Activated CD8-positive, alpha-beta memory T cell treated with anti-CD3 and anti-CD28 coated beads, Interleukin-2, amount 50 U/mL, for 4 hours (primary cell): ENCODE measurements around the gene VMAC.

Experiments used
- DNase-seq: peaks from one replicate; pipeline ENCODE4 v3.0.0-alpha.2; 2020

Gene VMAC

DNA sequence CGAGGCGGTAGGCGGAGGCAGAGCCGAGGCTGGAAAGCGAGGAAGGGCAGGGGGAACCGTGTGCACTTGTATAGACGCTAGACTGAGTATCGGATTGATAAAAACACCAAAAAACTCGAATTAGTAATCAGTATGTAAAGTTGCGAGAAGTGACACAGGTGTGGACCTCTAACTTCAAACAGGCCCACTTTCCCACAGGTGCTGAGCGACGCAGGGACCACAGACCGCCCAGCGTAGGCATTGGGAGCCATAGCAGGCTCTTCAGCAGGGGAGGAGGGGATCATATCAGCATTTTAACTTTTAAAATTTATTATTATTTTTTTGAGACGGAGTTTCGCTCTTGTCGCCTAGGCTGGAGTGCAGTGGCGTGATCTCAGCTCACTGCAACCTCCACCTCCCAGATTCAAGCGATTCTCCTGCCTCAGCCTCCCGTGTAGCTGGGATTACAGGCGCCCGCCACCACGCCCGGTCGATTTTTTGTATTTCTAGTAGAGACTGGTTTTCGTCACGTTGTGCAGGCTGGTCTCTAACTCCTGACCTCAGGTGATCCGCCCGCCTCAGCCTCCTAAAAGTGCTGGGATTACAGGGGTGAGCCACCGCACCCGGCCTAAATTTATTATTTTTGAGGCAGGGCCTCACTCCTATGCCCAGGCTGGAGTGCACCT lies 574 bp downstream of the VMAC start:
- DNase-seq: no peak

DNA sequence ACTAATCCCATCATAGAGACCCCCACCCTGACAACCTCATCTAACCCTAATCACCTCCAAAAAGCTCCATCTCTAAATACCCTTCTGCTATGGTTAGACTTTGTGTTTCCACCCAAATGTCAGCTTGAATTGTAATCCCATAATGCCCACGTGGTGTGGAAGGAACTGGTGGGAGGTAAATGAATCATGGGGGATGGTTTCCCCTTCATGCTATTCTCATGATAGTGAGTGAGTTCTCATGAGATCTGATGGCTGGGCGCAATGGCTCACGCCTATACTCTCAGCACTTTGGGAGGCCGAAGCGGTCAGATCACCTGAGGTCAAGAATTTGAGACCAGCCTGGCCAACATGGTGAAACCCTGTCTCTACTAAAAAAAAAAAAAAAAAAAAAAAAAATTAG lies 2.6 kb downstream of the VMAC start:
- no peak for DNase-seq

GRCh38 chr19:5908773-5909442 lies 4.2 kb downstream of the VMAC start:
- no peak for DNase-seq

- no peak for DNase-seq
These were observed 5.9 kb downstream of the VMAC start for GRCh38 chr19:5910638-5910907.

DNA sequence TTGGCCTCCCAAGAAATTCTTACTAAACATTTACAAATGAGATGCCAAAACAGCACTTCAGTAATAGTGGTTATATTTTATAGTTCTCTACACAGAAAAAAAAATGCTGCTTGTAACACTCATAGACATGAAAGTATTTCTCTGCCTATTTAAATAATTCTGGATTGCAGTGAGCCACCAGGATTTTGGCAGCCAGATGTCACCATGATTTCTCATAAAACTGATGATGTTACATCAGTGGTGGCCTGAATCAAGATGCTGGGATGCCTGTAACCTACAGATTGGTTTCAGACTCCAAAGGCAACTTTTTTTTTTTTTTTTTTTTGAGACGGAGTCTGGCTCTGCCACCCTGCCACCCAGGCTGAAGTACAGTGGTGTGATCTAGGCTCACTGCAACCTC lies 6.7 kb downstream of the VMAC start:
- no peak for DNase-seq

DNA sequence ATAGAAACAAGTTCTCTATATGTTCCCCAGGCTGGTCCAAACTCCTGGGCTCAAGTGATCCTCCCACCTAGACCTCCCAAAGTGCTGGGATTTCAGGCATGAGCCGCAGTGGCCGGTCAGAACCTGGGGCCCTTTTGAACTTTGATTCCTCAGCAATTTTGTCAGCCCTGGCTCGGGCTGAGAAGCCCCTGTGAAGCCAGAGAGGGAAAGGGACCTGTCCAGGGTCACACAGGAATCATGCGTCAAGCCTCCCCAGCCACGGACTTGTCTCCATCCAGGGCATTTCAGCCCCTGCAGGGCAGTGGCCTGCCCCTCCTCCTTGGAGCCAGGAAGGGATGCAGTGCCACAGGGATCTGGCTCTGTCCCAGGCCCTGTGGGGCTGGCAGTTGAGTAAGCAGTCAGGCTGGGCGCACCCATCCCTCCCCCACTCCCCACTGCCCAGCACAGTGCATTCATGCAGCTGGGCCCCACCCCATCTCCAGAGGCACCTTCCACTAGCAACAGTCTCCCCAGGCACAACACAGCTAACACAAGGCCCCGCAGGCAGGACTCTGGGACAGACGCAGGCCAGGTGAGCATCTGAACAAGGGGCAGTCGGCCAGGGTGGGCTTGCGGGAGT lies 9.2 kb downstream of the VMAC start, which contains the start of gene CAPS:
TSS of gene CAPS (plus strand) at position 516 of the 619 bp plus-strand sequence. CDS start 153 bp downstream, outside the sequence.
- no peak for DNase-seq

DNA sequence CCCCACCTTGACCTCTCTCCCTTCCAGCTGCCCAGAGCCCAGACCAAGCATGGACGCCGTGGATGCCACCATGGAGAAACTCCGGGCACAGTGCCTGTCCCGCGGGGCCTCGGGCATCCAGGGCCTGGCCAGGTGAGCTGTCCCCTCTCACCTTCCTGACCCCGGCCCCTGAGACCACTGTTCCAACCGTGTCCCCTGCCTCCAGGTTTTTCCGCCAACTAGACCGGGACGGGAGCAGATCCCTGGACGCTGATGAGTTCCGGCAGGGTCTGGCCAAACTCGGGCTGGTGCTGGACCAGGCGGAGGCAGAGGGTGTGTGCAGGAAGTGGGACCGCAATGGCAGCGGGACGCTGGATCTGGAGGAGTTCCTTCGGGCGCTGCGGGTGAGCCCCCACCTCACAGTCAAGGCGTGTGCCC lies 9.7 kb downstream of the VMAC start:
- no peak for DNase-seq

GRCh38 chr19:5914946-5915781 lies 10.5 kb downstream of the VMAC start:
- DNase-seq: no peak

DNA sequence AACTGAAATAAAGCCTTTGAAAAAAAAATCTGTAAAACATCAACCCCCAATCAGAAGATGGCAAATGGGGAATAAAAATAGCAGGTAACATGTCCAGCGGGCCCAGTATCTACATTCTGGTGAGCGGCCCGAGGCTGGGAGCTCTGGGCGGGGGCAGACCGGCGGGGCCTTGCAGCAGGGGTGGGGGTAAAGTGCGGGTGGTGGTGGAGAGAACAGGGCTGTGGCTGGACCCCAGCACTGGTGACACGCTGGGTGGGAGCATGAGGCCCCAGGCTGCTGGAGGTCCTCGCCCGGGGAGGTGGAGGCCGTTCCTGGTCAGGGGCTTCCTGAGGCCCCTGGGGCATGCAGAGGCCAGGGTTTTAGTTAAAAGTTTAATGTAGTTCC lies 11.1 kb downstream of the VMAC start:
- no peak for DNase-seq

DNA sequence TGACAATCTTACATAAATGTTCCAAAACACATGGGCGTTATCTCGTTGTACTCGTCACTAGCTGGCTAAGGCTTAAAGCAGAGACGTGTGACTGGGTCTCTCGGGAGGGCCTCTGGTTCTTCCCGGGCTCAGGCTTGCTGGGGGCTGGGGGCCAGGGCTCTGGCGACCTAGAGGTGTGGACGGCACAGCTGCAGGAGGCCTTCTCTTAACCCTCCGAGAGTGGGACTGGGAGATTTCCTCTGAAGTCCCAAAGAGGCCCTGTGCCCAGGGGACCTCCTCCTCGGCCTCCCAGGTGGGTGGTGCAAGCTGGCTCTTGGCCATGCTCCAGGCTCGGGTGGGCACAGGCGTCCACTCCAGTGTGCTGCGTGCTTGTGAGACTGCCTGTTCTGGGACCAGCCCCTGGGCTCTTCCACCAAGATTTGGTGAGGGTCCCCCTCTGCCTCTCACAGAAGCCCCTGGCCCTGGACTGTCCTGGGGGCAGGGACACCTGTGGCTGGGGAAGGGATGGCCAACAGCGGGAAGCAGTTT lies 11.6 kb downstream of the VMAC start:
- no peak for DNase-seq

DNA sequence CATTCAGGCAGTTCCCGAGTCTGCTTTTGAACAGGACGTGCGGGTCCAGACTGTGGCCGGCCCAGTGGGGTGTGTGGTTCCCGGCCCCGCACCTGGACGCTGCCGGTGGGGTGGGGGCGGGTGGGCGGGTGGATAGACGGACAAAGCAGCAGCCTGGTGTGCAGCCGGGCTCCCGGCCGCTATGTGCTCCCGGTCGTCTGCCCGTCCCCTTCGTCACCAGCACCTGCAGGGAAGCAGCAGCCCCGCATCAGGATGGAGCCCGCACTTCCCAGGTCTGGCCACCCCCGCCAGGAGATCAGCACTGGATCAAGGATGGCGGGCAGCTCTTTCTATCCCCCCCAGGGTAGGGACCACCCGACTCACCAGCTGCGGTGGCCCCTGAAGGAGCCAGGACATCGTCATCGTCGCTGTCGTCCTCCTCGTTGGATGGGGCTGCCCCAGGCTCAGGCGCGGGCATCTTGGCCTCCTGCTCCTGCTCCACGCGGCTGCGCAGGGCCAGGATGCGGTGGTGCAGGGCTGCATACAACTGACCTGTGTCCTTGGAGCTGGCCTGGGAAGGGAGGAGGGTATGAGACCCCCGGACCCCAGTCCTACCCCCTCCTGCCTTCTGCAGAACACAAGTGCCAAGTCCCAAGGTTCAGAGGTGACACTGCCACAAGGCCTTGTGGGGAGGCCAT lies 12.9 kb downstream of the VMAC start:
- no peak for DNase-seq

- DNase-seq: no peak
These were observed 13.9 kb downstream of the VMAC start for GRCh38 chr19:5918463-5919079.

DNA sequence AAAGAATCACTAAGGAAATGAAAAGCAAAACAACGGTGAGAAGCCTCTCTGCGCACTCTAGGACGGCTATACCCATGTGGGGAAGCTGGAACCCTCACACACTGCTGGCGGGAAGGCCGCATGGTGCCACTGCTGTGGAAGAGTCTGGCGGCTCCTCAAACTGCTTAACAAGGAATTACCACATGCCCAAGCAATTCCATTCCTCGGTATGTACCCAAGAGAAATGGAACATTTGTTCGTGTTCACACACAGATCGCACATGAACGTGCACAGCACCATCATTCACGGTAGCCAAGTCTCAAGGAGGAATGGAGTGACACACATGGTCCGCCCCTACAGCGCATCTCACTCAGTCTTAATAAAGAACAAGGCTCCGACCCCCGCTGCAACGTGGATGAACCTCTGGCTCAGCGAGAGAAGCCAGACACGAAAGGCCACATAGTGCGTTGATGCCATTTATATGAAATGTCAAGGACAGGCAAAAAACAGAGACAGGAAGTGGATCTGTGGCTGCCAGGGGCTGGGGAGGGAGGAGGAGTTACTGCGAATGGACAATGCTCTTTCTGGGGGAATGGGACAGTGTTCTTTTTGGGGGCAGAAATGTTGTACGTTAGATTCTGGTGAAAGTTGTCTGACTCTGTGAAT lies 17.0 kb downstream of the VMAC start:
- DNase-seq: no peak

DNA sequence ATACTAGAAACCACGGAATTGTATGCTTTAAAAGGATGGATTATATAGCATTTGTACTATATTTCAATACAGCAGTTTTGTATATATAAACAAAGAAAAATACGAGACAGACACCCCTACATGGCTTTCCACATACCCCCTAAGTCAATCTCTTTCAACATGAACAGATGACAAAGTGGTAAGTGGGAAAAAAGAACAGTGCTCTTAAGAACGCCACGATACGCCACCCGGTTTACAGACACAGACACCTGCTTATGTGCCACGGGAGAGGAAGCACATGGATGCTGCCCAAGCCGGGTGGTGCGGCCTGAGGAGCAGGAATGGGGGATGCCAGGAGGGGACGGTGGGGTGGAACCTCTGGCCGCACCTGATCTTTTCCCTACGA lies 17.5 kb downstream of the VMAC start:
- DNase-seq: no peak

GRCh38 chr19:5923356-5923755 lies 18.7 kb downstream of the VMAC start:
- DNase-seq: no peak

DNA sequence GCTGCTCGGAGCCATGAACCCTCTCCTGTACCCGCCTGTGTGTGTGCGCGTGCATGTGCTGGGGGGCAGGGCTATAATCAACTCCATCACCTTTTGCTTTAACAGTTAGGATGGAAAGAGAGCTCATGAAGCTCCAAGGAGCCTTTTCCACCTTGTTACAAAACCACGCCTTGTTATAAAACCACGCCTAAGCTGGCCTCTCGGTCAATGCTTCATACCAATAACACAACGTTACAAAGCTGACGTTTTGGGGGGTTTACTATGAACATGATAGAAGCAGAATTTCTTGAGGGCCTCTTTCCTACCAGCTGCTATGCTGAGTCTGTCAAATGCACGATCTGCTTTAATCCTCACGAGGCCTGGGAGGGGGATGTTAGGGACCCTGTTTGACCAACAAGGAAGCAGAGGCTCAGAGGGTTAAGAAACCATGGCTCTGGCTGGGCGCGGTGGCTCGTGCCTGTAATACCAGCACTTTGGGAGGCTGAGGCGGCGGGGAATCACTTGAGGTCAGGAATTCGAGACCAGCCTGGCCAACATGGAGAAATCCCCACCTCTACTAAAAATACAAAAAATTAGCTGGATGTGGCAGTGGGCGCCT lies 21.3 kb downstream of the VMAC start:
- DNase-seq: no peak

GRCh38 chr19:5926641-5927440 lies 22.2 kb downstream of the VMAC start:
- DNase-seq: no peak

DNA sequence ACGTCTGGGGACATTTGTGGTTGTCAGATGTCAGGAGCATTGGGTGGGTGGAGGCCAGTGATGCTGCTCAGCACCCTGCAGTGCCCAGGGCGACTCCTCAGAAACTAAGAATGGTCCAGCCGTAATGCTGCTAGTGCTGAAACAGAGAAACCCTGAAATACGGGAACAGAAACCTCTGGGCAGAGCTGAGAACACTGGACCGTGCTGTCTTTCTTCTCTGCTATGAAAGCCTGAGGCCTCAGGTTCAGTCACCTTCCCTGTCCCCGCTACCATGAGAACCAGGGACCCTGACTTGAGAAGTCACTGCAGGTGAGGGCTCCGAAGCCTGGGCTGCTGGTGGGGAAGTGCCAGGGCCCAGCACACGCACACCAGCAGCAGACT lies 22.8 kb downstream of the VMAC start:
- DNase-seq: no peak

DNA sequence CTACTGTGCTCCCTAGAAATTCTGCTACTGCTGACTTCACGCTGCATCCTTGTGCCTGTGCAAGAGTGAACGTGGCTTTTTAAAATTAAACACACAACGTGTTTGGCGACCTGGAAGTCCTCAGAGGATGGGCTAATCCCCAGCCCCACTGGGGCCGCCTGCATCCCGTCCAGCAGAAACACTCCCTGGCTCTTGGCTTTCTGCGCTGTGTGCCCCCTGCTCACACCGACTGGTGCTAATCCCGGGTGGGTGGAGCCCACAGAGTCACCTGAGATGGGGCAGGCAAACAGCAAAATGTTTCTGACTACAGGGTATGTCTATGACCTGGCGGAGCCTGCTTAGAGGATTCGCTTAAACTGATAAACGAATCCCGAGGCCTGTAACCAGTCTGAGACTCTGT lies 24.5 kb downstream of the VMAC start:
- no peak for DNase-seq

GRCh38 chr19:5929625-5930024 lies 25.0 kb downstream of the VMAC start:
- DNase-seq: no peak

- DNase-seq: no peak
These were observed 26.6 kb downstream of the VMAC start for GRCh38 chr19:5931251-5931650.
